ENCODE measurements around the gene TYW1.
"Not testable (repeated sequence)": the region's sequence is repeated elsewhere in the genome, so short reads cannot be mapped to it uniquely, and the experiment has no call there.

- TF ChIP-seq POLR2A, POLR2AphosphoS5, TAF1, SPI1, POU2F2 (IDR thresholded peaks at IDR 0.05; ENCODE audit: low read depth, low read length): not testable (repeated sequence)
These were observed 108.3 kb downstream of the TYW1 start for GRCh38 chr7:67104937-67105336.

All from GM12891 (cell line).